GM18499 (cell line): ENCODE data around the gene NT5DC1.
A peak's percentile ranks its signal among the peaks of the same experiment; 100 is the strongest.
"Not testable (repeated sequence)": the region's sequence is repeated elsewhere in the genome, so short reads cannot be mapped to it uniquely, and the experiment has no call there.

Experiments
- ATAC-seq: cut with Tn5 transposase; IDR thresholded peaks from one replicate; pipeline ENCODE4 v1.9.1; 2021; ENCODE audit warnings: moderate number of reproducible peaks; ENCODE audit not compliant: insufficient read depth, unreplicated experiment

Gene NT5DC1

DNA sequence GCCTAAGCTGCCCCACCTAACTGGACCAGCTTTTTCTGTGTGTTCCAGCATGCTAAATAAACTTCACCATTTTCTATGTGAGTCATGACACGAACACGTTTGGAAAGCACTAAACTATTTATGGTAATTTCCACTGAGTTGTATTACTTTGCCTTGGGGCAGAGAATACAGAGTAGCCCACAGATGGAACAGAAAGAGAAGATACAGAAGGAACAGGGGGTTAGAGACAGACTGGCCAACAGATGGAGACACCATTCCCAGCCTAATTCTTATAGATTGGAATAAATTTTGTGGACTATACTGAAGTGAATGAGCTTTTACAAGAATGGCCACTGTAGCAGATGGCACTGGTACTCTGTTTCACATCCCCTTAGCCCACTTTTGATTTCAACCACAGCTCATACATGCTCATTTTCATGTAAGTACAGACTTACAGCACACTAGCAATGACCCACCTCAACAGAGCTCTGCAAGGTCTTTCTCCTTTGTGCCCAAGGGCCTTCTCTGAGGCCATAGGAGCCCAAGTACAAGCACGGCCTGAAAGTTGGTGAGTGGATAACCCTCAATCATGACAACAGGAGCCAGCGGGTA is 13.1 kb upstream of the NT5DC1 start:
- ATAC-seq, result peak; percentile 89

DNA sequence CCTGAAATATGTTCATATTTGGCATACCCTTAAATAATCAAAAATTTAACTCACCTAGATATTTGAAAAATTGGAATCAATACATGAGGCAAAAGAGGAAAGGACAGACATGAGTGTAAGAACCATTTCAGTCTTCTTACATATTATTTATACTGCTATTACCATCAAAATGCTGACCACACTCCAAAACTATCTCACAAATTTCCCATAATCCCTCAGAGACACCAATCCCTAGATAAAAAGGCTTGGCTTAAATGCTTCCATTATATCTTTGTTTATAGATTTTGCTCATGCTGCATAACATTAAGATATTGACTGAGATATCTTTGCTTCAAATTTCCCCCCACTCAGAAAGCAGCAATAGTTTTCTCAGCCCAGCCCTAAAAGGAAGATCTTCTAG is 11.7 kb upstream of the NT5DC1 start:
- no peak for ATAC-seq

DNA sequence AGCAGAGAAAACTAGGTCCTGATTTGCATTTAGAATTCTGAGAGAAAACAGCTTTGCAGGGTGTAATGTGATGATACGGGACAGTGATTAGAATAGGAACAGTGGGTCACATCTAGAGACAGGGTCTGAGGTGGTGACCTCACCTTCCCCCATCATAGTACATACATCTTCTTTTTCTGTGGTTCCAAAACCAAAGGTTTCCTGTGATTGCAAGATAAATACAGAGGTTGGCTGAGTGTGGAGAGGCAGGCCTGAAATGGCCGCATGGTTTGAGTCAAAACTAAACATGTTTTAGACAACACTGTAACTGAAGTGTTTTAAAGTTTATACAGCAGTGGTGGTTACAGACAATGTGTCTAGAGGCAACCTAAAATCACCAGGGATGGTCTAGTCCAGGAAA is 10.4 kb upstream of the NT5DC1 start:
- ATAC-seq, result peak; percentile 67

DNA sequence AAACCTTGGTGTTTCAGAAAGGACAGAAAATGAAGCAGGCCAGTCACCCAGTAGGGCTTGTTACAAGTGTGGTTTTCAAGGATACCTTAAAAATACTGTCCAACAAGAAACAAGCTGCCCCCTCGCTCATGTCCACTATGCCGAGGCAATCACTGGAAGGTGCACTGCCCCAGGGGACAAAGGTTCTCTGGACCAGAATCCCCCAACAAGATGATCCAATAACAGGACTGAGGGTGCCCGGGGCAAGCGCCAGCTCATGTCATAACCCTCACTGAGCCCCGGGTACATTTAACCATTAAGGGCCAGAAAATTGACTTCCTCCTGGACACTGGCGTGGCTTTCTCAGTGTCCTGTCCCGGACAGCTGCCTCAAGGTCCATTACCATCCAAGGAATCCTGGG is 6.6 kb upstream of the NT5DC1 start:
- ATAC-seq, result no peak

DNA sequence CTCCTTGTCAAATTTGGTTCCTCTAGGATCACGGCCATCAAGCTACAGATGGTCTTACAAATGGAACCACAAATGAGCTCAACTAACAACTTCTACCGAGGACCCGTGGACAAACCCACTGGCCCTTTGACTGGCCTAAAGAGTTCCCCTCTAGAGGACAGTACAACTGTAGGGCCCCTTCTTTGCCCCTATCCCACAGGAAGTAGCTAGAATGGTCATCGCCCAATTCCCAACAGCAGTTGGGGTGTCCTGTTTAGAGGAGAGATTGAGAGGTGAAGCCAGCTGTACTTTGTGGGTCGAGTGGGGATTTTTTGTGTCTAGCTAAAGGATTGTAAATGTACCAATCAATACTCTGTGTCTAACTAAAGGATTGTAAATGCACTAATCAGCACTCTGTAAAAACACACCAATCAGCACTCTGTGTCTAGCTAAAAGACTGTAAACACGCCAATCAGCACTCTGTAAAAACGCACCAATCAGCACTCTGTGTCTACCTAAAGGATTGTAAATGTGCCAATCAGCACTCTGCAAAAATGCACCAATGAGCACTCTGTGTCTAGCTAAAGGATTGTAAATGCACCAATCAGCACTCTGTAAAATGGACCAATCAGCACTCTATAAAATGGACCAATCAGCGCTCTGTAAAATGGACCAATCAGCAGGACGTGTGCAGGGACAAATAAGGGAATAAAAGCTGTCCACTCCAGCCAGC is 4.4 kb upstream of the NT5DC1 start:
- ATAC-seq, result not testable (repeated sequence)

DNA sequence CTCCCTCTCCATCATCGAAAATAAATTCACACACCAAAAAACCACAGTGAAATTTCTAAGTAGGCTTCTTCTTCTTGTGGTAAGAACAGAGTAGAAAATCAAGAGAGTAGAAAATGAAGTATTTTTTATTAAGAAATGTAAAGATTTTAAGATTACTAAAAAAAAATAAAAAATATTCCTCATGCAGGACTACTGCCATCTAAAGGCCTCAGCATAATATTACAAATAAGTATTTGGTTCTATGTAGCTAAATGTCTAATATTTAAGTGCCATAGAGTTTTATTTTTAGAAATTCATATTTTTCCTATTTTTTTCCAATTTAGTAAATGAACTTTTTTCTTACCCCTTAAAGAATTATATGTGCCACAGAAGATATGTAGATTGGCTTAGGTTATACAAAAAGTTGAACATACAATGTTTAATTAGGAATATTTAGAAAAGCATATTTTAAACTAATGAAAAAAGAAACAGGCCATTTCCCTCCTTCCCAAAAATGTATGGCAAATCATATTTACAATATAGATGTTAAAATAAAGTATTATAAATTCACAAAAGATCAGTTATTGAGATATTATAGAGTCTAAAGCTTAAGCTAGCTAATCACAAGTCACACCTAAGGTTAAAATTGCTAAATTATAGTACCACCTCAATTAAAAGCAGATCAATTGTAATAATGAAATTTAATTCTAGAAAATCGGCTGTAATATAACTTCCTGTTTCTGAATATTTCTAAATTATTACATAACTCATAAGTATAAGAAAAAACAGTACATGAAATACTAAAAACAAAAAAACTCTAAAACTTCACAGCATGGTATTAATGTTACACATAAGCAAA is 3.5 kb upstream of the NT5DC1 start:
- ATAC-seq, result no peak

DNA sequence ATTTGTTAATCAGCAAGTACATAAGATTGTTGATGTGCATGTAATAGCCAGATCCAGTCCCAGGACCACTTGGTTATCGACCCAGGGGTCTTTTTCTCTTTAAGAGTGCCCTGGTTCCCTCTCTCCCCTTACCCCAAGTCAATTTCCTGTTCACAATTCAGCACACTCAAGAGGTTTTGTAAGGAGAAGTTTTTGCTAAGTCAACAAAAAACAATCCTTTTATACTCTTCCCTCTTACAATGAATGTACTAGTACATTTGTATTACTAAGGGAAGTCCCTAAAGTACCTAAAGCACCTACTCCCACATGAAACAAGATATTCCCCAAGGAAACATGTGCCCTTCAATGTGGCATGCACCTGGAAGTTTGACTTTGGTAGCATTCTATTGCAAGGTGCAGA is 1.6 kb upstream of the NT5DC1 start:
- no peak for ATAC-seq

DNA sequence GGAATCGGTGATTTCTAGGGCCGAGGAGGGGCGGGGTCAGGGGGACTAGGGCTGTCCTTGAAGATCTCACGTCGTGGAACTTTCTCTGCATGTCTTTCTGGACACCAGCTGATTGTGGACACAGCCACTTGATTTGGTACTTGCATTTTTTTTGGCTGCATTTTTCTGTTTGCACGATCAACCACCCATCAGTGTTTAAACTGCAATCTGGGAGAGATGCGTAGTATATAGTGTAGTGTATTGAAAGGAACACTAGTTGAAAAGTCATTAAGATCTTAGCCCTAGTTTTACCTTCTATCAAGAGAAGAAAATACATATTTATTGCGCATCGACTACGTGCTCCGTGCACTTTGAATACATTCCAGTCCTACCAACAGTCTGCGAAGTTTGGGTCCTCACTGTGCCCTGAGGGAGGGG is 657 bp downstream of the NT5DC1 start:
- ATAC-seq, result no peak

DNA sequence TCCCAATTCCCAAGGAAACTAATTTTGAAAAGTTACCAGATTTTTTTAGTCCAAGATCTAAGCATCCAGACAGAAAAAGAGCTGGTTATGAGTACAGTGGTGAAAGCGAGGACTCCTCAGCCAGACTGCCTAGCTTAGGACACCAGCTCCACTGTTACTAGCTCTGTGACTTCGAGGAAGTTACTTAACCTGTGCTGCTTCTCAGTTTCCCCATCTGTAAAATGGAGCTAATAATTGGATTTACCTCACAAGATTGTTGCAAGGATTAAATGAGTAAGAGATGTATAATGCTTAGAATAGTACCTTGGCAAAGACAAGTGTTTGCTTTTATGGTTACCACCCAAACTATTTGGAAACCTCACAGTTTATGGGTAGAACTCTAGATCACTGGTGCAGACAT is 1.1 kb downstream of the NT5DC1 start:
- no peak for ATAC-seq

DNA sequence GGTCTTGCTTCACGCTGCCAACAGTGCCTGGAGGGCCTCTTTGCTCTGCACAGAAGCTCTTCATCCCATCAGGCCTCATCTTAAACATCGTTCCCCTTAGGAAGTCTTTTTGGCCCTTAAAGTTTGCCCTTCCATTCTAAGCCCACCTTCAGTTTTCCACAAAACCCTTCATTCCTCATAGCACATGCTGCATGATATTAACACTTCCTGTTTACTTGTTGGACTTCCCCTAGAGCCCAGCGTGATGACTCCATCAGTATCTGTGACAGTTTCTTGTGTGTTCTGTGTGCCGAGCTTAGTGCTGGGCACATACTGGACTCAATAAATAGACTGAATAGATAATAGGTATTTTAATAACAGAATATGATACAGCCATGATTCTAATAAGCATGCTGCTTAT is 2.2 kb downstream of the NT5DC1 start:
- ATAC-seq, result no peak

DNA sequence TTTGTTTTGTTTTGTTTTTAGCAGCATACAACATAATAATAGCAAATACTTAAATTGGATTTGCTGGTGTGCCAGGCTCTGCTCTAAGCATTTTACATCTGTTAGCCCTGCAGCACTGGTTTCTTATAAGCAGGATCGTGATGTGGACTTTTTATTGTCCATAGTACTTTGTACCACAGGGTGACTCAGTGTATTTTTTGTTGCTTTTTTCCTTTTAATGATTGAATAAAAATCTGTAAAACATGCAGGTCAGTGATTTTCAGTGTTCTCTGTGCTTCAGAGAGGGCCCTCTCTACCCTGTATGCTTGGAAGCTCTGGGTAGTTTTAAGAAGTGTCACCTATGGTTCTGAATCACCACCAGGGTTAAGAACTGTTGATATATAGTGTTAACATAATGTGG is 4.0 kb downstream of the NT5DC1 start:
- ATAC-seq, result no peak

DNA sequence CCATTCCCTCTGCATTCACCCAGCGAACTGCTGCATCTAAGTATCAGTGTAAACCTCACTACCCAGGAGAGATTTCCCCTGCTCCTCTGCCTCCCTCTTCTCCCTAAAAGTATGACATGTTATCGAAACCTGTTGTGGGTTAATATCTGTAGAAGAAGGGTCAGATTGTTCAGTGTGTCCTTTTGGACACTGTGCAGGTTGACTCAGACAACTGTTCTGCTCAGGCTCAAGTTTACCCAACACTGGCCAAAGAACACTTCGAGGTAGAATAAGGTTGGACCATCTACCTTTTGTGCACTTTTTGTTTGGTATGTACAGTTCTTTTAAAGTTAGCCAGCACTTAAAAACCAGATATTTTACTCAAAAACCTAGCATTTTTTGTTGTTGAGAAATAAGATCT is 4.6 kb downstream of the NT5DC1 start:
- no peak for ATAC-seq

DNA sequence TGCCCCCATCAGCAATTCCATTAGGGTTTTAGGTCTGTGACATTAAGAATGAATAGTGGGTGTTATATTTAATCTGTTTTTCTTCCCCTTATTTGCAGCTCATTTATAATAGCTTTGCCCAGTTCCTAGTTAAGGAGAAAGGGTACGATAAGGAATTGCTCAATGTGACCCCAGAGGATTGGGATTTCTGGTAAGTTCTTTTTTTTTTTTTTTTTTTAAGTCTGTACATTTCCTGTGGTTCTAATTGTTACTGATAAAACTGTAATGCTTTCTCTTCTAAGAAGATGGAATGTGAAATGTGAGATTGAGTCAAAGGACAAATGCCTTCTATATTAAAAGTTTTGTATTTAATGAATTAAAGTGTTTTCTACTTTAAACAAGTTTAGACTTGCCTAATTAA is 5.5 kb downstream of the NT5DC1 start:
- ATAC-seq, result no peak

DNA sequence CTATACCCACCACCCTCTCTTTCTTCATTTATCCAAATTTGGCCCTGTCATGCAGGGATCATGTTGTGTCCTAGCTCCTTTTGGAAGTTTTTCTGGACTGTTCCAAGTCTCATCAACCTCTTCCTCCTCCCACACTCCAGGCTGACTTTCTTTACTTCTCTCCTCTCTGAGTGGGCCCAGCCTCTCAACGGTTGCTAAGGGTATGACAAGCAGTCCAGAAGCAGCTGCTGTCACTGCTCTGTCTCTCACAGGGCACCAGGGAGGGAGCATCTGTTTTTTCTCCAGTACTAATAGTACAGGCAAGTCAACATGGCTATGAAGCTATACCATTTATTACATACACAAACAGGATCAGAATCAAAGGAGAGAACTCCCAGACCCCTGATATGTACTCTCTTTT is 8.2 kb downstream of the NT5DC1 start:
- ATAC-seq, result no peak

DNA sequence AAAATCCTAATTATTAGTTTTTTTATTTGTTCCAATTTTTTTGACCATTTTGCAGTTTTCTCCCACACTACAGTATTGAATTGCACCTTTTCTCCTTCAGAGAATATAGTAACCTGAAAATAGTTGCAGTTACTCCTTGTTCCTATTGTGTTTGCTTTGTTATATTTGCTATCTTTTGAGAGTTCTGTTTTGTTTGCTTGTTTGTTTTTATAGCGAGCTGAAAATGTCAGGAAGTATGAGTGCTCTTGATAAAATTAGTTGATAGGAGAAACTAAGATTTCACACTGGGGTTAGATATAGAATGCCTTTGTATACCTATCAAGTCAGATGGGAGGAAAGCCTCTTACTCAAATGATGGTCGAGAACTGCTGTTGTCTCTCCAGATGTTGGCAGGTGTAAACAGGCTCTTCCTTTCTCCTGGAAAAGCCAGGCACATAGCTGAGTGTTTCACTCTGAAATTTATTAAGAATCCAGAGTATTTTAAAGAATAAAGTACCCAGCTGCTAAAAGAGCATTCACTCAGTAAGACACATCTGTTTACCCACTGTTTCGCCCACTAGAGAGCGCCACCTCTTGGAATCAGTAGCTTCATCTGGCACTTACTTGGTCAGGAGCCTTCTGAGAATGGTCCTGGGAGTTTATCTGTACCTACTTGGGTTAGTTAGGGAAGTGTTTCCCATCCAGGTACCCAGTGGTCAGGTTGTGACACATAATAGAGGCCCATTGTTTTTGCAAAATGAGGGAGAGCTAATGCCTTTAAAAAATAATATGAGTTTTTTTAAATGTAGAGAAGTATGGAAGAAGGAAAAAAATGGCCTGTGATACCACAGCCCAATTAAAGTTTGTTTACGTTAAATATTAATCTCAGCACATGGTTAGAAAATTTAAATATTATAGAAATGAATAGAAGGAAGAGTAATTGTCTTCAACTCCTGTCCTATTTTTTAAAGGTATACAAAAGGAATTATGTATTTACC is 11.2 kb downstream of the NT5DC1 start:
- no peak for ATAC-seq

DNA sequence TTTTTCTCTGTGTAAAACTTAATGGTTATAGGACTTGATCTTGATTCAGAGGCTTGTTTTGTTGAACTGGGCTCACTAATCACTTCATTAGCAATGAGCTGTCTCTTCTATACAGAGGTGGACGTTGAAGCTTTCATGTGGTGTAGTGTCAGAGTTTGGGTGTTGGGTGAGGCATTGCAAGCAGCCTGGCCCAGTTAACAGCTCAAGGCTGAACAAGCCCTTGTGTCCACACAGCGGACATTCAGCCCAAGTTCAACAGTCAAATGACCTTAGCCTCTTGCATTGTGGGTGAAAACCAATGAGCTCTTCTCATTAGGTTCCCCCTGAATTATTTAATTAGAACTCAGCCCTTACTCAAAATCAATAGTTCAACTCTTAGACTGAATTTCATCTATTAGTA is 12.7 kb downstream of the NT5DC1 start:
- no peak for ATAC-seq

DNA sequence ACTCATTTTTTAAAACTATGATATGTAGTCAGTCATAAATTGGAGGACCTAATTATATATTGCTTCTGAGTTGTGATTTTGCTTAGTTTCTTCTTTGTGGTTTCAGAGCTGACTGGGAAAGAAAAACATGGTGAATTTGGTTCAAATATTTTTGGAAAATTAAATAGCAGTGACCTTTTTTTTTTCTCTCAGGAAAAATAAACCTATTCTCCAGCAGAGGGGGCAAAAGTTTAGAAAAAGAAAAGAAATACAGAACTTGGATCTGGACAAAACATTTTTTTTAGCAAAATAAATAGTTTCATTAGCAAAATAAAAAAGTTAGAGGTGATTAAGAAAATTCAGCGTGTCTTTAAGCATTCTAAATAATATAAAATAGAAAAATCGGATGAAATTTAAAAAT is 15.1 kb downstream of the NT5DC1 start:
- ATAC-seq, result no peak

DNA sequence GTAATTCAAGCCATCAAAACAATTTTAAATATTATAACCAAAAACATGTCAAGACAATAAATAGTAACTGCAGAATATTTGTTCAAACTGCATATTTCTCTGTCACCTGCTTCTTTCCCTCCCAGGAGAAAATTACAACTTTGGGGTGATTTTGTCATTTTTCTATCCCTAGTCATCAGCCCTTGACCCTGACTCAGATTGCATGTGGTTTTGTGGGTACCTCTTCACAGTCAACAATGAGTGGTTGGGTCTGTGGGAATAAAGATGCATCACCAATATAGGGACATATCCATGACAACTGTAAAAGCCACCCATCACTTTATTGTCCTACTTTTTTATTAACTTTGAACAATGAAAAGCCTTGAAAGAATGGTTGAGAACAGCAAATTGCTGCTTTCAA is 18.0 kb downstream of the NT5DC1 start:
- ATAC-seq, result no peak

DNA sequence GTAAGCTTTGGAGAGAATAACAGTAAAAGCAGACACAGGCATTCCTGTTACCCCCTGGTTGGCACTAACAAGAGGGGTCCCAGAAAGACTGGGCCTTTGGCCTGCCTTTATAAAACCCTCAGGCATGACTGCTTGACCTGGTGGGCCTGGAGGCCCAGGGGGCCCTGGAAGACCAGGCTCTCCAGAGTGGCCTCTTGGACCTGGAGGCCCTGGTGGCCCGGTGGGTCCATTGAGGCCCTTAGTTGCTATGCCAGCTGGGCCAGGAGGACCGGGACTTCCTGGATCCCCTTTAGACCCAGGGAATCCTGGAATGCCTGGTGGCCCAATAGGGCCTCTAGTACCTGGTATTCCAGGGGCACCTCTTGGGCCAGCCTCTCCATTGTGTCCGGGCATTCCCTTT is 19.8 kb downstream of the NT5DC1 start:
- ATAC-seq, result no peak

DNA sequence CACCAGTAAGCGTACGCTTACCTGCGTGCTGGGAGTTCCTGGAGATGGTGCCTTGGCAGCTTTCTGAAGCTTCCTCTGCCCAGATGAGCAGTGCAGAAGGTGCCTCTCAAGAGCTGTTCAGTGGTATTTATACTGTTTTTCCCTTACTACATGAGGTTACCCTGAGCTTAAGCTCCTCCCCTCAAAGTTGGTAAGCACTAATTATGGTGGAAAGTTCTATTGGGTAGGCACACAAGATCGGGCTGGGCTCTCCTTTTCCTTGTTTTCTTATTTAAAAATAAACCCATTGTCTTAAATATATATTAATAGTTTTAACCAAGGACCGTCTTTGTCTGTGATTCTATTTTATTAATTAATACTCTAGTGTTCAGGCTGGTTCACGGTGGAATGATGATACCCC is 25.4 kb downstream of the NT5DC1 start, which contains the start of gene COL10A1:
Gene COL10A1, minus strand, starts transcription at position 101 of the 400 bp plus-strand sequence. CDS start 640 bp downstream, outside the sequence.
- ATAC-seq, result no peak
